CD4-positive, alpha-beta T cell (primary cell): ENCODE data around the gene IPO9. TPM values are rescaled to one million over a fixed set of nuclear protein-coding genes. Genes with fewer than 3 reads are reported as not detected.

Source experiments
- ATAC-seq: fragments of 200-7000 bp; cut with Tn5 transposase; one replicate; pipeline ENCODE4 v1.10.0; 2022; ENCODE audit warnings: mild to moderate bottlenecking; ENCODE audit not compliant: poor library complexity
- CTCF ChIA-PET: fragments of 350-600 bp; sonication (Branson Sonifier 250); formaldehyde crosslinking; loops from one replicate; lab custom pipeline; 2021; ENCODE audit warnings: antibody characterized with exemption, inconsistent platforms; lab: Charles Lee
- POLR2A ChIA-PET: fragments of 350-600 bp; sonication (Branson Sonifier 250); formaldehyde crosslinking; loops from one replicate; lab custom pipeline; 2021; ENCODE audit warnings: antibody characterized with exemption, inconsistent platforms; lab: Charles Lee
- DNase-seq, 14 experiments: peaks; one replicate each; pipeline ENCODE4 v3.0.0-alpha.2; 2013 to 2020; ENCODE audit warnings: mixed read lengths in 2 of 14
- H3K27ac ChIP-seq, 2 donors: one replicate each; pipeline versions ENCODE4 v1.5.1 to v1.7.0; 2013; ENCODE audit warnings: low read length in 2 of 2, low read depth in 1 of 2, mild to moderate bottlenecking in 1 of 2
- H3K27me3 ChIP-seq, 2 experiments: 1 replicate in 1 of 2; 2 replicates in 1 of 2; pipeline versions ENCODE4 v1.6.1 to v1.7.0; 2013; ENCODE audit warnings: low read length in 2 of 2, control low read depth in 1 of 2, mild to moderate bottlenecking in 1 of 2, moderate library complexity in 1 of 2; ENCODE audit not compliant: insufficient read depth in 2 of 2, control insufficient read depth in 1 of 2
- H3K36me3 ChIP-seq: one replicate; pipeline ENCODE4 v1.6.1; 2013; ENCODE audit warnings: low read length, control low read depth; ENCODE audit not compliant: insufficient read depth
- H3K4me1 ChIP-seq: one replicate; pipeline ENCODE4 v1.6.1; 2013; ENCODE audit warnings: low read length, control low read depth; ENCODE audit not compliant: insufficient read depth
- H3K4me3 ChIP-seq: one replicate; pipeline ENCODE4 v1.5.1; 2013; ENCODE audit warnings: mild to moderate bottlenecking, low read length, moderate library complexity
- H3K9me3 ChIP-seq, 2 experiments: 1 replicate in 1 of 2; 2 replicates in 1 of 2; pipeline versions ENCODE4 v1.6.1 to v1.7.0; 2013; ENCODE audit warnings: low read length in 2 of 2, mild to moderate bottlenecking in 2 of 2, control low read depth in 1 of 2, moderate library complexity in 1 of 2; ENCODE audit not compliant: control insufficient read depth in 1 of 2, insufficient read depth in 1 of 2
- H3K27ac Mint-ChIP-seq: one replicate; pipeline ENCODE4 v1.8.0; 2020; ENCODE audit warnings: mixed read lengths
- H3K27me3 Mint-ChIP-seq: one replicate; pipeline ENCODE4 v1.8.0; 2021; ENCODE audit warnings: mixed read lengths
- H3K36me3 Mint-ChIP-seq: one replicate; pipeline ENCODE4 v1.8.0; 2021; ENCODE audit warnings: low read depth, mixed read lengths
- H3K4me1 Mint-ChIP-seq: one replicate; pipeline ENCODE4 v1.8.0; 2021; ENCODE audit warnings: low read depth, mixed read lengths
- H3K4me3 Mint-ChIP-seq: one replicate; pipeline ENCODE4 v1.8.0; 2020; ENCODE audit warnings: mild to moderate bottlenecking, mixed read lengths
- H3K9me3 Mint-ChIP-seq: one replicate; pipeline ENCODE4 v1.8.0; 2020; ENCODE audit warnings: mixed read lengths
- intact Hi-C, 2 experiments: fragments of 100-400 bp; cut with DNase I in 1 of 2; cut with micrococcal nuclease in 1 of 2; formaldehyde crosslinking; loops; one replicate each; pipeline versions ENCODE4 v1.15.1 to v1.9.0; 2023 to 2025; cut with DNase I, micrococcal nuclease
- total RNA-seq, 174 experiments: library from RNA in 2 of 174; stranded (reverse) in 2 of 174; gene quantifications; one replicate each; pipeline ENCODE4 v1.2.3 and lab custom pipeline; 2021 to 2026
- TF ChIP-seq, protein P1 (sequence below): fragments of 200-600 bp; IDR thresholded peaks from one replicate; pipeline ENCODE4 v1.8.0; 2022; ENCODE audit warnings: antibody characterized with exemption, mild to moderate bottlenecking

IPO9 gene
- total RNA-seq, 2 experiments from 2014 or later: 17.1 to 20.1 TPM

DNA sequence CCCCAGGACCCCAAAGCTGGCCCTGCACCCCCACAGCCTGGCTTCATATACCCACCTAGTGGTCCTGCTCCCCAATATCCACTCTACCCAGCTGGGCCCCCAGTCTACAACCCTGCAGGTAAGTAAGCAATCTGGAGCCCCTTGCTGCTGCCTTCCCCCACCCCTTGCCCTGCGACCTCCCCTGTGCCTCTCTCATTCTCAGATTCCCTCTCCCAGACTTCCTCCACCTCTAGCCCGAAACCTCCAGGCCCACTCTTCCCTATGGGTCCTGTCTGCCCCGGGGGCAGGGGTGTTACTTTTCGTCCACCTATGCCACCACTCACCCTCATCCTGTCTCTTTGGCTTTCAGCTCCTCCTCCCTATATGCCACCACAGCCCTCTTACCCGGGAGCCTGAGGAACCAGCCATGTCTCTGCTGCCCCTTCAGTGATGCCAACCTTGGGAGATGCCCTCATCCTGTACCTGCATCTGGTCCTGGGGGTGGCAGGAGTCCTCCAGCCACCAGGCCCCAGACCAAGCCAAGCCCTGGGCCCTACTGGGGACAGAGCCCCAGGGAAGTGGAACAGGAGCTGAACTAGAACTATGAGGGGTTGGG is 62.6 kb downstream of the IPO9 start:
- no peak for ATAC-seq
- H3K9me3 Mint-ChIP-seq: no peaks in the 10 kb centered on the region
- intact Hi-C loops: no loop called here
- H3K27ac Mint-ChIP-seq: no peak overlapping the region
- no peaks in the 10 kb centered on the region for H3K36me3 Mint-ChIP-seq
- CTCF ChIA-PET: no interaction called here
- Histone ChIP-seq H3K9me3 (peaks cover 0 to 20% of the 10 kb centered on the region in 2 experiments), H3K36me3 (no peaks in the 10 kb centered on the region), H3K4me3 (no peak overlapping the region), H3K27me3 (peaks cover 35 to 51% of the 10 kb centered on the region in 2 experiments), H3K27ac (no peak overlapping the region), H3K4me1 (peaks cover 24% of the 10 kb centered on the region)
- POLR2A ChIA-PET: no interaction called here
- peaks cover 12% of the 10 kb centered on the region for H3K4me1 Mint-ChIP-seq
- TF ChIP-seq, protein P1, sequence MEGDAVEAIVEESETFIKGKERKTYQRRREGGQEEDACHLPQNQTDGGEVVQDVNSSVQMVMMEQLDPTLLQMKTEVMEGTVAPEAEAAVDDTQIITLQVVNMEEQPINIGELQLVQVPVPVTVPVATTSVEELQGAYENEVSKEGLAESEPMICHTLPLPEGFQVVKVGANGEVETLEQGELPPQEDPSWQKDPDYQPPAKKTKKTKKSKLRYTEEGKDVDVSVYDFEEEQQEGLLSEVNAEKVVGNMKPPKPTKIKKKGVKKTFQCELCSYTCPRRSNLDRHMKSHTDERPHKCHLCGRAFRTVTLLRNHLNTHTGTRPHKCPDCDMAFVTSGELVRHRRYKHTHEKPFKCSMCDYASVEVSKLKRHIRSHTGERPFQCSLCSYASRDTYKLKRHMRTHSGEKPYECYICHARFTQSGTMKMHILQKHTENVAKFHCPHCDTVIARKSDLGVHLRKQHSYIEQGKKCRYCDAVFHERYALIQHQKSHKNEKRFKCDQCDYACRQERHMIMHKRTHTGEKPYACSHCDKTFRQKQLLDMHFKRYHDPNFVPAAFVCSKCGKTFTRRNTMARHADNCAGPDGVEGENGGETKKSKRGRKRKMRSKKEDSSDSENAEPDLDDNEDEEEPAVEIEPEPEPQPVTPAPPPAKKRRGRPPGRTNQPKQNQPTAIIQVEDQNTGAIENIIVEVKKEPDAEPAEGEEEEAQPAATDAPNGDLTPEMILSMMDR: no peak
- H3K27me3 Mint-ChIP-seq: peaks cover 72% of the 10 kb centered on the region
- DNase-seq: no peak
- H3K4me3 Mint-ChIP-seq: no peak overlapping the region

DNA sequence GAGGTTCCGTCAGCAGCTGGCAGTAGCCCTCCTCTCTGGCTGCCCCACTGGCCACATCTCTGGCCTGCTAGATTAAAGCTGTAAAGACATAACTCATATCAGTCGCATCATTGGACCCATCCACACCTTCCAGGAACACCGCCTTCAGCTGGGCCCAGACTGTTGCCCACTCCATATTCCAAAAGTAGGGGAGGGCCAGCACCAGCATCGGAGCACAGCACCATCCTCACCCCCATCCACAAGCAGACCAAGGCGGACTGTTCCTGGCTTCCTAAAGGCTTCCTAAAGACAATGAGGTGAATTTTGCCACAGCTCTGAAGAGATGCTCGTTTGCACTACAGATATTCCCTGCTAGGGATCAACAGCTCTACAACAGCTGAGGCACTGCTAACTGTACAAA is 63.3 kb downstream of the IPO9 start:
- intact Hi-C loops: no loop called here
- Histone ChIP-seq H3K4me3 (no peak overlapping the region), H3K4me1 (peaks cover 24% of the 10 kb centered on the region), H3K27ac (no peak overlapping the region), H3K9me3 (peaks cover 0 to 20% of the 10 kb centered on the region in 2 experiments), H3K27me3 (peaks cover 34 to 50% of the 10 kb centered on the region in 2 experiments), H3K36me3 (no peaks in the 10 kb centered on the region)
- Mint-ChIP-seq H3K27me3 (peaks cover 66% of the 10 kb centered on the region), H3K4me3 (no peak overlapping the region), H3K27ac (no peak overlapping the region), H3K4me1 (peaks cover 12% of the 10 kb centered on the region), H3K36me3 (no peaks in the 10 kb centered on the region), H3K9me3 (no peaks in the 10 kb centered on the region)
- CTCF ChIA-PET: no interaction called here
- no peak for DNase-seq
- POLR2A ChIA-PET: no interaction called here
- ATAC-seq: no peak
- TF ChIP-seq, protein P1: no peak

DNA sequence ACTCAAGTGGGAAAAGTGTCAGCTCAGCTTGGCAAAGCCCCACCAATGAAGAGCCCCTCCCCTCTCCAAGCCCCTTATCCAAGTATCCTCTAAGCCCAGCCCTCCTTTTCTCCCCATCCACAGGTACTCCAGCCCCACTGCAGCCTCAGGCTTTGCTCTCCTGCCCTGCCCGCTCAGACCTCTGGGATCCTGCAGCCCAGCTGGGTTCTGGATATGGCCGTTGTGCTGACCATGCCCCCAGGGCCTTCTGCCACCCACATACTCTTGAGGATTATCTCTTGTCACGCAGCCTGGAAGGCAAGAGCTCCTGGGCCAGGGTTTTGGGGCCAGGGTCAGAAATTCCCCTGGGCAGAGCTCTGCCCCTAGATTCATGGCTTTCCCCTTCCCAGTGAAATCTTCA is 64.5 kb downstream of the IPO9 start:
- Mint-ChIP-seq H3K27ac (no peak overlapping the region), H3K27me3 (peaks cover 57% of the 10 kb centered on the region), H3K36me3 (no peaks in the 10 kb centered on the region), H3K9me3 (no peaks in the 10 kb centered on the region), H3K4me3 (no peak overlapping the region), H3K4me1 (peaks cover 12% of the 10 kb centered on the region)
- H3K36me3 ChIP-seq: no peaks in the 10 kb centered on the region
- H3K4me1 ChIP-seq: peaks cover 21% of the 10 kb centered on the region
- H3K27ac ChIP-seq: no peak overlapping the region
- H3K27me3 ChIP-seq: peaks cover 23 to 40% of the 10 kb centered on the region in 2 experiments
- H3K4me3 ChIP-seq: no peak overlapping the region
- DNase-seq (no peak), ATAC-seq (no peak)
- peaks cover 0 to 15% of the 10 kb centered on the region in 2 experiments for H3K9me3 ChIP-seq
- POLR2A ChIA-PET: no interaction called here
- CTCF ChIA-PET: no interaction called here
- intact Hi-C loops: no loop called here
- TF ChIP-seq, protein P1: no peak
